Mesendoderm (in vitro differentiated cells): ENCODE data around the gene PDGFRA.
A peak's percentile ranks its signal among the peaks of the same experiment; 100 is the strongest.

Experiments used
- DNase-seq: peaks from one replicate; pipeline ENCODE4 v3.0.0; 2013
- H2AK5ac ChIP-seq: 2 replicates; pipeline ENCODE4 v1.6.1; 2013; ENCODE audit warnings: low read length, inconsistent platforms
- H2BK120ac ChIP-seq: 2 replicates; pipeline ENCODE4 v1.6.1; 2013; ENCODE audit warnings: low read depth, mild to moderate bottlenecking, low read length, moderate library complexity, mixed read lengths
- H2BK15ac ChIP-seq: replicated peaks from 2 replicates; pipeline ENCODE4 v1.6.1; 2013; ENCODE audit warnings: low read depth, mild to moderate bottlenecking, moderate library complexity
- H2BK5ac ChIP-seq: 2 replicates; pipeline ENCODE4 v1.6.1; 2013; ENCODE audit warnings: low read length, inconsistent platforms
- H3K18ac ChIP-seq: 2 replicates; pipeline ENCODE4 v1.6.1; 2013; ENCODE audit warnings: mild to moderate bottlenecking, low read length, mixed read lengths
- H3K23ac ChIP-seq: one replicate; pipeline ENCODE4 v1.6.1; 2013; ENCODE audit warnings: low read length
- H3K27ac ChIP-seq: 2 replicates; pipeline ENCODE4 v1.5.1; 2013; ENCODE audit warnings: low read depth, mild to moderate bottlenecking, inconsistent platforms, low read length, moderate library complexity
- H3K27me3 ChIP-seq: 2 replicates; pipeline ENCODE4 v1.6.1; 2013; ENCODE audit warnings: low read length, control low read depth, mild to moderate bottlenecking, inconsistent platforms; ENCODE audit not compliant: insufficient read depth, poor library complexity
- H3K36me3 ChIP-seq: 2 replicates; pipeline ENCODE4 v1.6.1; 2013; ENCODE audit warnings: low read length, inconsistent platforms; ENCODE audit not compliant: control insufficient read depth, insufficient read depth
- H3K4ac ChIP-seq: one replicate; pipeline ENCODE4 v1.6.1; 2013; ENCODE audit warnings: low read depth, mild to moderate bottlenecking, low read length, moderate library complexity
- H3K4me1 ChIP-seq: 2 replicates; pipeline ENCODE4 v1.6.1; 2013; ENCODE audit warnings: low read depth, low read length, inconsistent platforms; ENCODE audit not compliant: control insufficient read depth
- H3K4me2 ChIP-seq: 2 replicates; pipeline ENCODE4 v1.6.1; 2013; ENCODE audit warnings: low read length
- H3K4me3 ChIP-seq: 2 replicates; pipeline ENCODE4 v1.5.1; 2013; ENCODE audit warnings: mild to moderate bottlenecking, low read length
- H3K56ac ChIP-seq: one replicate; pipeline ENCODE4 v1.6.1; 2013; ENCODE audit warnings: low read length
- H3K79me1 ChIP-seq: 2 replicates; pipeline ENCODE4 v1.6.1; 2013; ENCODE audit warnings: low read length, inconsistent platforms
- H3K79me2 ChIP-seq: 2 replicates; pipeline ENCODE4 v1.6.1; 2013; ENCODE audit warnings: mild to moderate bottlenecking, low read length; ENCODE audit not compliant: control insufficient read depth, insufficient read depth
- H3K9ac ChIP-seq: 2 replicates; pipeline ENCODE4 v1.6.1; 2013; ENCODE audit warnings: low read length, inconsistent platforms
- H4K5ac ChIP-seq: one replicate; pipeline ENCODE4 v1.6.1; 2013; ENCODE audit warnings: low read length
- H4K8ac ChIP-seq: one replicate; pipeline ENCODE4 v1.6.1; 2013; ENCODE audit warnings: low read depth, mild to moderate bottlenecking, control low read depth, low read length, moderate library complexity
- WGBS: extraction: QIAGEN DNeasy Blood & Tissue Kit; methylation state at CpG from one replicate; pipeline ENCODE4 v1.1.7; 2013; ENCODE audit warnings: low lambda C conversion rate, missing lambda C conversion rate; ENCODE audit not compliant: insufficient coverage; ENCODE audit errors: extremely low coverage; 5-methylcytosine and 5-hydroxymethylcytosine counted together

The PDGFRA gene

GRCh38 chr4:54274264-54274663 is 45.2 kb downstream of the PDGFRA start:
- Histone ChIP-seq H3K4me3 (no peak overlapping the region), H3K18ac (no peak overlapping the region), H2BK120ac (no peak overlapping the region), H3K9ac (no peak overlapping the region), H3K79me1 (no peaks in the 10 kb centered on the region), H3K4me1 (peaks cover 2% of the 10 kb centered on the region), H3K27me3 (no peaks in the 10 kb centered on the region), H3K27ac (no peak overlapping the region), H2BK15ac (no peak overlapping the region), H4K8ac (no peak overlapping the region), H3K56ac (no peak overlapping the region), H2AK5ac (no peak overlapping the region), H4K5ac (no peak overlapping the region), H3K36me3 (peaks cover 3% of the 10 kb centered on the region), H3K4me2 (no peak overlapping the region), H2BK5ac (no peak overlapping the region), H3K23ac (no peak overlapping the region), H3K79me2 (no peaks in the 10 kb centered on the region), H3K4ac (no peak overlapping the region)
- DNase-seq, result no peak
- WGBS, result no CpG with 5 or more reads among the region's 3 CpGs

GRCh38 chr4:54274795-54275665 is 45.9 kb downstream of the PDGFRA start:
- H3K4ac ChIP-seq, result no peak overlapping the region
- H3K27ac ChIP-seq, result no peak overlapping the region
- no peak overlapping the region for H2AK5ac ChIP-seq
- no peak overlapping the region for H3K23ac ChIP-seq
- H3K79me2 ChIP-seq, result no peaks in the 10 kb centered on the region
- no peak overlapping the region for H3K18ac ChIP-seq
- no peak overlapping the region for H4K8ac ChIP-seq
- WGBS, result no CpG with 5 or more reads among the region's 3 CpGs
- no peak overlapping the region for H3K4me3 ChIP-seq
- H3K79me1 ChIP-seq, result no peaks in the 10 kb centered on the region
- H2BK120ac ChIP-seq, result no peak overlapping the region
- H3K27me3 ChIP-seq, result no peaks in the 10 kb centered on the region
- no peak overlapping the region for H2BK5ac ChIP-seq
- H3K56ac ChIP-seq, result no peak overlapping the region
- H3K36me3 ChIP-seq, result peaks cover 3% of the 10 kb centered on the region
- DNase-seq, result no peak
- no peak overlapping the region for H3K9ac ChIP-seq
- peaks cover 2% of the 10 kb centered on the region for H3K4me1 ChIP-seq
- no peak overlapping the region for H3K4me2 ChIP-seq
- no peak overlapping the region for H2BK15ac ChIP-seq
- no peak overlapping the region for H4K5ac ChIP-seq

- no peaks in the 10 kb centered on the region for H3K79me1 ChIP-seq
- no peak overlapping the region for H2BK5ac ChIP-seq
- no peak overlapping the region for H4K8ac ChIP-seq
- no peak overlapping the region for H3K27ac ChIP-seq
- no peak overlapping the region for H3K23ac ChIP-seq
- H2BK15ac ChIP-seq, result no peak overlapping the region
- H3K27me3 ChIP-seq, result no peaks in the 10 kb centered on the region
- no peaks in the 10 kb centered on the region for H3K79me2 ChIP-seq
- peak; percentile 60 for DNase-seq
- H3K18ac ChIP-seq, result peak overlapping the region; percentile 54
- no peak overlapping the region for H3K56ac ChIP-seq
- no peak overlapping the region for H4K5ac ChIP-seq
- H3K4ac ChIP-seq, result no peak overlapping the region
- no CpG with 5 or more reads among the region's 20 CpGs for WGBS
- H3K4me2 ChIP-seq, result peak overlapping the region; percentile 10
- H2BK120ac ChIP-seq, result no peak overlapping the region
- H3K4me3 ChIP-seq, result no peak overlapping the region
- no peak overlapping the region for H2AK5ac ChIP-seq
- H3K9ac ChIP-seq, result no peak overlapping the region
- H3K36me3 ChIP-seq, result peaks cover 3% of the 10 kb centered on the region
- peaks cover 2% of the 10 kb centered on the region for H3K4me1 ChIP-seq
These were observed 47.7 kb downstream of the PDGFRA start for GRCh38 chr4:54276641-54277430.

- Histone ChIP-seq H2BK15ac (no peak overlapping the region), H3K4me1 (peaks cover 2% of the 10 kb centered on the region), H2BK5ac (no peak overlapping the region), H3K4me2 (no peak overlapping the region), H2BK120ac (no peak overlapping the region), H3K27me3 (no peaks in the 10 kb centered on the region), H4K5ac (no peak overlapping the region), H2AK5ac (no peak overlapping the region), H3K56ac (no peak overlapping the region), H3K4ac (no peak overlapping the region), H4K8ac (no peak overlapping the region), H3K79me1 (no peaks in the 10 kb centered on the region), H3K9ac (no peak overlapping the region), H3K36me3 (peaks cover 3% of the 10 kb centered on the region), H3K18ac (no peak overlapping the region), H3K27ac (no peak overlapping the region), H3K23ac (no peak overlapping the region), H3K79me2 (no peaks in the 10 kb centered on the region), H3K4me3 (no peak overlapping the region)
- no peak for DNase-seq
- no CpG with 5 or more reads among the region's 1 CpG for WGBS
These were observed 48.6 kb downstream of the PDGFRA start for GRCh38 chr4:54277691-54278090.

- H3K4ac ChIP-seq, result no peak overlapping the region
- WGBS, result no CpG with 5 or more reads among the region's 2 CpGs
- peaks cover 3% of the 10 kb centered on the region for H3K36me3 ChIP-seq
- H3K79me1 ChIP-seq, result no peaks in the 10 kb centered on the region
- no peaks in the 10 kb centered on the region for H3K27me3 ChIP-seq
- H3K4me1 ChIP-seq, result peaks cover 2% of the 10 kb centered on the region
- no peak overlapping the region for H2BK15ac ChIP-seq
- H2AK5ac ChIP-seq, result no peak overlapping the region
- no peak overlapping the region for H3K23ac ChIP-seq
- H3K79me2 ChIP-seq, result no peaks in the 10 kb centered on the region
- no peak overlapping the region for H3K27ac ChIP-seq
- no peak overlapping the region for H2BK120ac ChIP-seq
- H3K18ac ChIP-seq, result no peak overlapping the region
- no peak overlapping the region for H3K4me2 ChIP-seq
- H3K4me3 ChIP-seq, result no peak overlapping the region
- DNase-seq, result no peak
- no peak overlapping the region for H4K8ac ChIP-seq
- H4K5ac ChIP-seq, result no peak overlapping the region
- H3K56ac ChIP-seq, result no peak overlapping the region
- no peak overlapping the region for H3K9ac ChIP-seq
- H2BK5ac ChIP-seq, result no peak overlapping the region
These were observed 49.1 kb downstream of the PDGFRA start for GRCh38 chr4:54278216-54278615.
